HG03442 (cell line): ENCODE results near the gene PAX1.

Experiments
- ATAC-seq: cut with Tn5 transposase; IDR thresholded peaks from one replicate; pipeline ENCODE4 v1.9.1; 2021; ENCODE audit warnings: mild to moderate bottlenecking, moderate library complexity; ENCODE audit not compliant: unreplicated experiment

PAX1 gene

DNA sequence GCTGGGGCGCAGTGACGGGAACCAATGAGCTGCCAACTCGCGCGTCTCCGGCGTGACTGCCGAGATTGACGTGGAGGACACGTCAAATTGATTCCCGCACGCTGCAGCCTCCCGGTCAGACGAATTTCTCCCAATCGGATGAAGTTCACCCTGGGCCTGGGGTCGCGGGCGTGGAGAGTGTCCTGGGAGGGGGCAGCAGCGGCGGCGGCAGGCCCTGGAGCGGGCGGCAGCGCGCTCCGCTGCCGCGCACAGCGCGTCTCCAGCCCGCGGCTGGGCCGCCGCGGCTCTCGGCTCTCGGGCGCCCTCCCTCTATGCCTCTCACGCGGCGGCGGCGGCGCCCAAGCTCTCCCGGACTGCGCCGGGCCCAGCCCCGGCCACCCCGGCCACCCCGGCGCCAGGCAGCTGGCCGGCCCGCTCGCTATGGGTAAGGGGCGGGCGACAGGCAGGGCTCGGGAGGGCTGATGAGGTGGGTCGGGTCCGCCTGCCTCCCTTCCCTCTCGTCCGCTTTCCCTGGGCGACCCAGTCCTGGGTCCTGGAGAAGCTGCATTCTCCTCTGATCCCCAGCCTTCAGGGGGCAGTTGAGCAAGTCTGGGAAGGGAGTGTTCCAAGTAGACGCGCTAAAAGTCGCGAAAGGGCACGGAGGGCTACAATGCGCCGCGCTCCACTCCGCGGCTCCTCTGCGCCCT is at the start of gene PAX1:
PAX1 (plus strand) TSS at position 90 of the 686 bp plus-strand sequence; CDS start at position 139, 49 bp downstream.
- ATAC-seq: no peak

DNA sequence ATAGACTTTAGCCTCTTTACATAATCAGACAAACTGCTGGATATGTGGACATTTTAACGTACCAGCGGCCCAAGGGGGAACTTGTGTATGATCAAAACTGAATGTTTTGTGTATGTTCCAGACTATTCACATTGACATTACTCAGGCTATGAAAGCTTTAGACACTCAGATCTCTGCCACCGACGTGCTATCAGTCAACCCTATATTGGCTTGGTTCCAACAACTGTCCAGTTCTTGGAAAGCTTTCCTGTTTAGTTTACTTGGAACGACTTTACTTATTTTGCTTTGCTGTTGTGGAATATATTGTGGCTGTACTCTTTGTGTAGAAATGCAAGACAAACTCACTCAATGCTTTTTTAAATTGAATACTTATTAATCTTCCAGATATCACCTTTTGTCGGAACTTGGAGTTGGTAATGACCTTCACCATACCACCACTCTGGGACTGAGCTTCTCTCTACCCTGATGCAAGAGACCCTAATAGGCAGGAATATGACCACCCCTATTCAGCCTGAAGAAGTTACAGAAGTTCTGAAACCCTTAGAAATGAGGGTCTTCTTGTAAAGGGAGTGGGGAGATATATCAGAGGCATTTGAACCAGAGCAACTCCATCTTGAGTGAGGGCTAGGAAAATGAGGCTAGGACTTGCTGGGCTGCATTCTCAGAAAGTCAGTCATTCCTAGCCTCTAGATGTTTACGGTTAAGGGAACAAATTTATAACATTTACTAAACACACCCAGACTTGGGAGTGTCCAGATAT is 49.0 kb upstream of the PAX1 start:
- ATAC-seq: no peak

DNA sequence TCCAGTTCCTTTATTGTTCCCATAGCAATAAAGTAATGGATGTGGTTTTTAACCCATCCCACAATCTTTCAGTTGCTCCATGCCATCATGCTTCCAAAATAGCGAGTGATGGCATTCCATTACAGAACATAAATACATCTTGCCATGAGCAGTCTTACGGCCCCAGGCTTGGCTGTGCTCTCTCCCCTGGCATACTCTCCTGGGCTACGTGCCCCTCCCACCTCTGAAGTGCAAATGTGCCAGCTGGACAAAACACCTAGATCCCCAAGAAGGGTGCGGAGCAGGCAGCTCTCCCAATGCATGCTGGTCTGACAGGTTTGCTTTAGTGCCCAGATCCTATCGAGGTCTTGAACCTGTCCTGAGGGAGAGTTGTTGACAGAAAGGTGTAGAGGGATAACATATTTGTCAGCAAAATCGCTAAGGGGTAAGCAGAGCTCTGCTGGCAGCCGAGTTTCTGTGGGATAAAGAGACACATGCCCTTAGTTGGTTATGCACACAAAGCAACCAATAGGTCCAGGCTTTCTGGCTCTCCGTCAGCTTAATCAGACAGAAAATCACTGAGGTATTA is 43.9 kb upstream of the PAX1 start:
- ATAC-seq: no peak

DNA sequence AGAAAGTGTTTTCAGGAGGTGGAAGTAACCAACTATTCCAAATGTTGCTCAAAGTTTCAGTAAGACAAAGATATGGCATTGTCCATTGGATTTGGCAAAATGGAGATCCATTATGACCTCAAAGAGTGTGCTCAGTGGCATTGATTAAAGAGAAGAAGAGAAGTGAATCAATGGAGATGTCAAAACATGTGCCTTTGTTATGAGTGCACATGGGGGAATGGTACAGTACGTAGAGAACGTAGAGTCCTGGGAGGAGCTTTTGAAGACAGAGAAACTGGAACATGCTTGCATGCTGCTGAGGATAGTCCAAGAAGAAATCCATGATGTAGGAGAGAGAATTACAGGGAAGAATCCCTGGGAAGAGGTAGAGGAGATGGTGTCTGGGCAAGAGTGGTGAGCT is 42.0 kb upstream of the PAX1 start:
- no peak for ATAC-seq

DNA sequence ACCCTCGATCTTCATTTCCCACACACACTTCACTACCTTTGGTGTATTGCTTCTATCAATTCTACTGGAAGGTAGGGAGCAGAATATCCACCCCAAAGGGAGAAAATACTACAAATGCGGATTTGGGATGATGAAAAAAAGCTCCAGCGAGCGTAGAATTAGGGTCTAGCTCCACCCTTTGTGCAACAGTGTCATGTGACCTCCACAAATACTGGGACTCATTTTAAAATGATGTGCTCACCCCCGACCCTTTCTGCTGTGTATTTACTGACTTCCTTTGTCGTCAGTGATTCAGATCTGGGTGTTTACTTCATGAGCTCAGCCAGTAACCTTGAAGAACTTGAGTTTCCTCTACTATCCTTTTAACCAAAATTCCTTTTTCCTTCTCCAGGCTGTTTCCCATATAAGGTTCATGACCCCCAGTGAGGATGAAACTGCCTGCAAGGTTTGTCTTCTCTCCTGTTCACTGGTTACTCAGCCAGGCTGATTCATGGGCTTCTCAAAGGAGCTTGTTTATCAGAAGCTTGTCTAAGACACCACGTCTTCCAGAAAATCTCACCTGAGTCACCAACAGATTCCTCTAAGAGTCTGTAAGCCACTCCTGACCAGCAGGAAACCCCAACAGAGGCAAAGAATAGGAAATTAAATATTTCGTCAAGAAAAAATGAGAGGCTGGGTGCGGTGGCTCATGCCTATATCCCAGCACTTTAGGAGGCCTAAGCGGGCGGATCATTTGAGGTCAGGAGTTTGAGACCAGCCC is 39.6 kb upstream of the PAX1 start:
- no peak for ATAC-seq

DNA sequence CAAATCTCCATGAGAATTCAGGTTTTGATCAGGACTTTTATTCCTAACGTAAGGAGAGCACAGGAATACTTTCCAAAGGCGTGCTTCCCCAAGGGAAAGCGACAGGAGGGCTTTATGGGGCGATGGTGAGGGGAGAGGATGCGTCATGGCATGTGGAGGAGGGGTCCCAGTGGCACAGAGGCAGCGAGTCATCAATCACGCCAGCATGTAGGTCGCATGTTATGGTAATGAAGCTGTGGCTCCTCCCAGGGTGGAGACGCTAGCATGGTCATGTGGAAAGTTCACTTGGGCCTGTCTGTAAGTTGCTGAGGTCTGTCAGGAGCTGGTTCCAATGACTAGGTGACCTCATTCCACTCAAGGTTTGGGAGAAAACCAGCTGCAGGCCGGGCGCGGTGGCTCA is 35.3 kb upstream of the PAX1 start:
- ATAC-seq: no peak

DNA sequence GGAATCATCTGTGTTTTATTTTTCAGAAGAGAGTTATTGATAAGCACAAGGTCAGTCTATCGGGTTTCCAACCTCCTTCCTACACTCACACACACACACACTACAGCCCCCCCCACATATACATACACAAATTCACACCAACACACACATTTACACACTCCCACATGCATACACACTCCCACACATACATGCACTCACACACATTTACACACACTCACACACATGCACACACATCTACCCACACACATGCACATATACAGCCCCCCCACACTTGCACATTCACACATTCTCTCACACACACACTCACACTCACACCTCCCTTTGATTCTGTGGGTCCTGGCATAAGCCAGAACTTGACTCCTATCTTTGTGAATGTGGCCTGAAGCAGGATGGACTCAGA is 34.5 kb upstream of the PAX1 start:
- no peak for ATAC-seq

DNA sequence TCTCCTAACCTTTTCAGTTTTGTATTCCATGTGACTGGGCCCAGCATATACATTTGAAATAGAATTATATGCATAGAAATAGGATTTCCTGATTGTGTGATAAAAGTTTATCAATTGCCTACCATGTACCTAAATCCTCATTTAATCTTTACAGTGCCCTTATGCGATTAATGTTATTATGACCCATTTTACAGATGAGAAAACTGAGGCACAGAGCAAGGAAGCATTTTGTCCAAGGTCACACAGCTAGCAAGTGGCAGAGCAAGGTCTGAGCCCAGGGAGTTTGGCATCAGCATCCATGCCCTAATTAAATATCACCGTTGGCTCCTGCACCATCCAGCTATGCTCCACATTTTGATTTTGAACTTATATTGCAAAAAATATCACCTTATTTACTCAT is 28.2 kb upstream of the PAX1 start:
- no peak for ATAC-seq

DNA sequence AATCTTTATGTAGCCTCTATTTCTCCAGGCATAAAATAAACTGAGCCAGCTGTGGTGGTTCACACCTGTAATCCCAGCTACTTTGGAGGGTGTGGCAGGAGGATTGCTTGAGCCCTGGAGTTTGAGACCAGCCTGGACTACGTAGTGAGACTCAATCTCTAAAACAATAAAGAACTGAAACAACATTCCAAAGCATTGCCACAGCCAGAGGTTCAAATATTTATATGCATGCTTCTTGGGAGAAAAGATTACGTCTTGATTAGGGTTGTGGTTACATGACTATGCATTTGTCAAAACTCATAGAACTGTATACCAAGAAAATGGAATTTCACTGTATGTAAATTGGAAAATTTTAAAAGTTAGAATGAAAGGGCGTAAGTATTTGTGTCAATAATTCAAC is 27.7 kb upstream of the PAX1 start:
- no peak for ATAC-seq

DNA sequence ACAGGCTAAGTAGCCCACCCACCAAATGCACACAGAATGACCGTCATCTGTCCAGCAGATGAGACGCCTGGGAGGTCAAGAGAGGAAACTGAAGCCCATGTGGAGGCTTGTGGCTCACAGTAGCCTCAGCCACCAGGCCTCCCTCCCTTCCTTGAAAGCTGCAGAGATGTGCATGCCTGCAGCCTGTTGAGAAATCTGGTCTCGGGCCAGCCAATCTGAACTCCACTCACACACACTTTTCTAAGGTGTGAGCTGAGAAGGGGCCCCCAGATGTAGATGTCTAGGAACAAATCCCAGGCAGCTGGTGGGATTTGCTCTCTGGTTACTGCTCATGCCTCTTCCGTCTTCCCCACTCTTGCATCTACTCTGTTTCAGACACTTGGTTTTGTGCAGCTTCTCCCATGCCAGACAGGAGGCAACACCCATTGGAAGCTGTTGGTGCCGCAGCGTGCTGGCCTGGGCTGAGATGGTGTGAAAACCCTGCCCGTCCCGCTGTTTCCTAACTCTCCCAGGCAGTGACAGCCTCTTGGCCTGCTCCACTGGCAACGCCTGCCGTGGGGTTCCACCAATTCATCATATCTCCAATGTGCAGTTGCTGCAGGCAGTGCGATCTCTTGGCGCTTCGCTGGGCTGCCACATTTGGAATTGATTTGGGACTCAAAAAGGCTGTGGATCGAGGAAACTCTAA is 24.1 kb upstream of the PAX1 start:
- ATAC-seq: no peak

DNA sequence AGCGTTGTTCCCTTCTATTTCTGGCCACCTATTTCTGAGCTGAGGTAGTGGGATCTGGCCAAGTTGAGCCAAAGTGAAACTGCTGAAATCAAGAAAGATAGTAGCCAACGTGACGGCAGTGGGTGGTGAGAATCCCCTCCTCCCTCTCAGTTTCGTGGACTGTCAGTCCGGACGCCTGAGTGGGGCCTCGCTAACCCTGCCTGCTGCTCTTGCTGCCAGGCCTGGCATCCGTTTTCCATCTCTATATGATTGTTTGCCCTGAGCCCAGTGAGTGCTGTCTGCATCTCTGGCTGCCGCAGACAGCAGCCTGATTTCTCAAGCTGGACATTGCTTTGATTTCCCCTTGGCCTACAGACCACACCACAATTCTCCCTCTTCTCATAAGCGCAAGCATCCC is 23.5 kb upstream of the PAX1 start:
- no peak for ATAC-seq

DNA sequence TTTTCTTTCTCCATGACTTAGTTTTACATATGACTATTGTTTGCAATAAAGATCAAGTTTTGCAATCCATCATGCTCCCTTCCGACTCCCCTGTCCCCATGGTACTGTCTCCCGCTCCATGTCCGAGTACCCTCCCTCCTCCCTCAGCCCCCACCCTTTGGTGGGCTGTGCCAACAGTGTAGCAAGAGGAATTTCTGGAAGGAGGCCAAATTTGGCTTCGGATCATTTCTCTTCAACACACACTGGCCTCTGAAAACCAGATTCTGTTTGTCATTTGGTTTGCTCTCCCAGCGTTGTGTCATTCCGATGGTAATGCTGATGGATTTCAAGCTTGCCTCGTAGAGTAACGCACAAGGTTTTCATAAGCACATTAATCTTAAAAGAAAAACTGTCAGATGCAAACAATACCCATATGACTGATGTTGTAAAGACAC is 22.9 kb upstream of the PAX1 start:
- ATAC-seq: no peak

DNA sequence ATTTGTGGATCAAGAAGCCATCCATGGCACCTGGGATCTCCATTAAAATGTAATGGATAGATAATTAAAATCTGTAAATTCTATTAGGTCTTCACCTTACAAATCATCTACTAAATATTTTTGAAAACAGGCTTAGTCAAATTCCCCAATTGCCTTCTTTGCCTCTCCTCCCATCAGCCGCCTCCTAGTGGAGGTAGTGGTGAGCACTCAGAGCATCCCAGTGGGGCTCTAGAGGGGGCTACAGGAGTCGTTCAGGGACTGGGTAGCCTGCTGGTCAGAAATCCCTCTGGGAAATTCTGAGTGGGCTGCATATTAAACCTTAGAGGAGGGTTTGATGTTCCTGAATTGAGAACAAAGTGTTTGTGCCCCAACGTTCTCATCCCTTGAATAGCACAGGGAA is 20.8 kb upstream of the PAX1 start:
- ATAC-seq: no peak

DNA sequence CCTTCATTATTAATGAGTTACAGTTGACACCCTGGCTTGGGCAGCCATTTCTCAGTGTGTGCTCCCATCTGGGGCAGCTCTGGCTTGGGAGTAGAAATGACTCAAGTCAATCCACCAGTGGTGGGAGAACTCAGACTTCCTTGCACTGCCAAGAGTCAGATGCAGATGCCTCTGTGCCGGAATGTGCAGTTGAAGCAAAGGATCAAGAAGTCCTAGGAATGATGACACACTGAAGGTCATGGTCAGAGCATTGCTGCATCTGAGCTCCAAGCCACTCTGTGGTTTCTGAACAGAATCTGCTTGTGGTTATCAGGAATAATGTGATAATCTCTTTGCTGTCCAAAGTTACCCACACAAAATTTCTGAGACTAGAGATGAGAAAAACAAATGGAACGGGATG is 19.5 kb upstream of the PAX1 start:
- no peak for ATAC-seq

DNA sequence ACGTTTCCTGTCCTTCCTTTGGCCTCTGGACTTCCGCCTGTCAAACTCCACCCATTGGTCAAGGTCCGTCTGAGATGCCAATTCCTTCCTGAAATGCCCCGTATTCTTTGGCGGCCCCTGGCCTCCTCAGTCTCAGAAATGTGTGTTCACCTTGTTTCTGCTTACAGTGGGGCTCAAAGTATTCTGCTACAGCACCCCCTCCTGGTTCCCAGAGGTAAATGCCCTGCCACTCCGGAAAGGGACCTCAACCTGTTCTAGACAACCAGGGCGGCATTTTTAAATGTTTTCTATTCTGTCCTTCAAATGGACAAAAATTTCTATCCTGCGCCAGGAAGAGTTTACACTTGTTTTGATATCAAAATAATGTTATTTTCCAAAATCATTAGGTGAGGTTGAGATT is 12.1 kb upstream of the PAX1 start:
- no peak for ATAC-seq

DNA sequence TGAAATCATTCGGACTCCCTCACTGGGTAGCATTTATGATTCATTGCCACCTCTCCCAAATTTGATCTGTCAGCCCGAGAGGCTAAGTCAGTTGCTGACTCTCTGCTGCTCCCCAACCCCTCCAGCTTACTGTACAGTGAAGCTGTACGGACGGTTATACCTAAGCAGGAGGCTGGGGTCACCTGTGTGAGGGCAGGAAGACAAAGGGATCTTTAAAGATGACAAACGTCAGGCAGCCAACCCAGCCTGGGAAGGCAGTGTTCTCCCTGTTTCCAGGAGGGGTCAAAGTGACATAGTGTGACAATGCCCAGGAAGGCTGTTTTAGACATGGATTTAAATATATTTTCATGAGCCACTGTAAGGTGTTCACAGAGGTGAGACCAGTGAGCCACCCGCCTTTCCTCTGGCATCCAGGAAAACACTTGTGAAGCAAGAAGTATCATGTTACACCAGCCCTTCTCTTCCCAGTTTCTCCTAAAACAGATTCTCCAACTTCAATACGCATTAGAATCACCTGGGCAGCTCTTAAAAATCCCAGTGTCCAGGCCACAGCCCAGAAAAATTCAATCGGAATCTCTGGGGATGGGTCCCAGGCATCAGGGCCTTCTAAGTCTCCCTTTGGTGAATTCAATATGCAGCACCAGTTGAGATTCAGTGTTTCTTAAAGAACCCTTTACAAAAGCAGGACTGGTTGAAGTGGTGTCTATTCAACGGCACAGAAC is 6.8 kb upstream of the PAX1 start:
- no peak for ATAC-seq

DNA sequence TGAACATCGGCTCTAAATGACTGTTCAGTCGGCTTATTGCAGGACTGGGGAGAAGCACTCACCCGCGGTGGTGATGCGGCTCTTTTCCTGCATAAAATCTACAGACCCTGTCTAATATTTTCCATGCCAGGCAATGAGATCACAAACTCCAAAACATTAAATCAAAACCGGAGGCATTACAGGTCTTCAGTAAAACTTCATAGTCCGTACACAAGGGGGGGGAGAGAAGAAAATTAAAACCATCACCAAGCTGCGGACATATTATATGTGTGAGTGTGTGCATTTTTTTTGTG is 6.3 kb upstream of the PAX1 start:
- no peak for ATAC-seq

DNA sequence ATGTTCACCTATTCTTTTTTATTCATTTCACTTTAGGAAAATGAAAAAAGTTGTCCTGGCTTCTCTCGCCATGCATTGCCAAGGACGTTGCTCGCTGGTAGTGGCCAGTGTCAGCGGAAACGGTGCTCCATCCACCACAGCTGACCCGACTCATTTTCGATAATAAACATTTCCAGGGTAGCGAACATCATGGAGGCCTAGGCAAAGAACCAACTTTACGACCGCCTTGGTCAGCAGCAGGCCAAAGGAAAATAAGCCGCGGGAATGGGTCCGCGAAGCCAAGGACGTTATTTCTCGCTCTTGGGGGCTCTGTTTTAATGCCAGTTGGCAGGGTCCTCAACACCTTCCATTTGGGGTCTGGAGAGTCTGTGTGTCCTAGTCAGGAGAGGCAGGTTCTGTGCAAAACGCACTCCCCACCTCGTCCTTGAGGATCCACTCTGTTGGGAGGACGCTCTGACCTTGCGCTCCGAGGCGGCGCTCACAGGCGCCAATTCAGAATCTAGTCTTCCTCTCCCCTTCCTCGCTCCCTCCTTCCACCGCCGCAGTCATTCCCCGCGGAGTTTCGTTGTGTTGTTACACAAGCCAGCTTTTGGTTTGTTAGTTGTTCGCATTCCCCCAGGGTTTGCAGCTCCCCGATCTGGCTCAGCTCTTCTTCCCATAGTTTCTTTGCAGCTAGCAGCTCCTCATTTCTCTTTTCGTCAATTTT is 4.1 kb upstream of the PAX1 start:
- ATAC-seq: no peak

DNA sequence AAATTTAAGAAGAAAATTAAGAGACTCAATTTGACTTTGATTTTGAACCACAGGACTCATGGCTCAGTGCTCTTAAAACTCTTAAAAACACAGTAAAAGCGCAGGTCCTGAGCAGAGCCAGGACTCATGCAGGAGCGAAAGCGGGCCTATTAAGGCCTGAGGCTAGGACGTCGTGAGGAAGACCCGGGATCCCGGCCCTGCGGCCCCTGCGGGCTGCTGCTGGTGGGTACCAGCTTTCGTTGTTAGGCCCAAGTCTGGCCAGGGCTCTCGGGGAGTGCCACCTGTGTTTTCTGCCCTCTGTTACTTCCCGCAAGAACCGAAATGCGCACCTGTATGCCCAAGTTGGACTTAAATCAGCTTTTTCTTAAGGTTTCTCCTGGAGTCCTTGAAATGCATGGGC is 3.4 kb upstream of the PAX1 start:
- ATAC-seq: no peak
